ENCODE data around the gene DNAI1. TPM values are rescaled to one million over a fixed set of nuclear protein-coding genes. Genes with fewer than 3 reads are reported as not detected.
"Not testable (repeated sequence)": the region's sequence is repeated elsewhere in the genome, so short reads cannot be mapped to it uniquely, and the experiment has no call there.

The DNAI1 gene
- under 1 TPM in 2 of 10 donors, not detected in 8; 0.23 to 0.30 TPM for polyA plus RNA-seq (ENCODE audit: insufficient read length in 10 of 10)
- long read RNA-seq, donor 1, result 0 reads
- long read RNA-seq, donor 2, result 0 reads
- long read RNA-seq, donor 3, result 0 reads
- long read RNA-seq, donor 4, result 0 reads
- long read RNA-seq, donor 5, result 0 reads
- long read RNA-seq, donor 6, result 0 reads
- long read RNA-seq, donor 7, result 0 reads
- long read RNA-seq, donor 8, partial matches to known transcripts, result 6 of 6 reads
- long read RNA-seq, donor 8, other reads (novel, unspliced or antisense), result 0 of 6 reads
- long read RNA-seq, donor 9, result 0 reads

DNA sequence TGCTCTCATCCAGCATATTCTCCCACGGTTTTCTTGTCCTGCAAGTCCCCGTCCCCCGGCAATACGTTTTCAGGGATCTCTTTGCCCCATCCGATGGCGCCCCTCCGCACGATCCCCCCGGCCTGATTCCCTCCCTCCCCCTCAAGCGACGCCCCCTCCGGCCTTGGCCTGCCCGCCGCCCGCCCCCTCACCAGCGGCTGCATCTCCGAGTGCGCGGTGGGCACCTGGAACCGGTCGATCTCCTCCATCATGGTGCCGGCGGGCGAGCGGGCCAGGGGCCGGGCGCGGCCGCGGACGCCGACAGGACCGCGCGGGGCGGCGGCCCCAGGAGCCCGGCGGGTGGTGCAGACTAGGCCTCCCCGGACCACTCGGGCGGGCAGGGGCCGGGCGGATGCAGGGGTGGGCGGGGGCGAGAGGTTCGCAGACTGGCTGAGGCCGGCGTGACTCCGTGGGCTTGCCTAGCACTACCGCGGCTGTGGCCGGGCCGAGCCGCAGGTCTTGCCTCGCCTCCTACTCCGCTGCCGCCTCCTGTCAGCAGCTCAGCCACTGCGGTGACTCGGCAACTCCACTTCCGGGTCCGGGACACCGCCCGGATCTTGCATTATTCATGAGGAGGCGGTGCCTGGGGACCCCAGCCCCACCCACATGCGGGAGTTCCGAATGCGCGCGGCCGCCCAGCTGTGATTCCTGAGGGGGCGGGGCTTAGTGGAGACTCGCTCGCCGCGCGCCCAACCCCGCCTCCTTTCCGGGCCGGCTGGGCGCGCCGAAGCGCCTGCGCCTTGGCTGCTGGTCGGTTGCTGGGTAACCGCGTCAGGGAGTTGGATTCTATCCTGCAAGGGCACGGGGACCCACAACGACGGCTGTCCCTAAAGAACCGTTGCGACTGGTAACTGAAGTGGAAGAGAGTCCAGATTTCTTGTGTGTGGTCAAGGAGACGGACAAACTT lies at the start of gene DNAI1, which contains the start of gene FAM219A:
Gene DNAI1 (plus strand): TSS at position 793 of the 946 bp plus-strand sequence. CDS start 201 bp downstream, outside the sequence.
Gene FAM219A (minus strand): TSS at position 558 of the 946 bp plus-strand sequence. CDS start 307 bp downstream, at position 251.
- peak; percentile 99 to 100 (median 99) for DNase-seq

DNA sequence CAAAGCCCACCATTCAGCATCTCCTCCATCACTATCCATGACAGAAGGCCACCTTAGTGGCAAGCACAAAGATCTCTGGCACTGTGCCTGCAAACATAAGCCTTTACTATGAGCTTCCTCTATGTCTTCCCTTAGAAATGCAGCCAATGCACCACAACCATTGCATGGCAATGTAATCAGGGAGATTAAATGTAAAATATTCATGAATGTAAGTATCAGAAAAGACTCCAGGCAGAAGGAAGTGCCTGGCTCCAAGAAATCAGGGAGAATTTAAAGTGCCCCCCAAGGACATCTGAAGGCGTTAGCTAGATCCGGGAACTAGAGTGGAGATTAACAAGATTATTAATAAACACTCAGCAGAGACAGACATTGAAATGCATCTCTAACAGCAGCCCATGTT lies 49.5 kb upstream of the DNAI1 start:
- no peak for DNase-seq

- no peak for DNase-seq
These were observed 46.3 kb upstream of the DNAI1 start for GRCh38 chr9:34412336-34412735.

DNA sequence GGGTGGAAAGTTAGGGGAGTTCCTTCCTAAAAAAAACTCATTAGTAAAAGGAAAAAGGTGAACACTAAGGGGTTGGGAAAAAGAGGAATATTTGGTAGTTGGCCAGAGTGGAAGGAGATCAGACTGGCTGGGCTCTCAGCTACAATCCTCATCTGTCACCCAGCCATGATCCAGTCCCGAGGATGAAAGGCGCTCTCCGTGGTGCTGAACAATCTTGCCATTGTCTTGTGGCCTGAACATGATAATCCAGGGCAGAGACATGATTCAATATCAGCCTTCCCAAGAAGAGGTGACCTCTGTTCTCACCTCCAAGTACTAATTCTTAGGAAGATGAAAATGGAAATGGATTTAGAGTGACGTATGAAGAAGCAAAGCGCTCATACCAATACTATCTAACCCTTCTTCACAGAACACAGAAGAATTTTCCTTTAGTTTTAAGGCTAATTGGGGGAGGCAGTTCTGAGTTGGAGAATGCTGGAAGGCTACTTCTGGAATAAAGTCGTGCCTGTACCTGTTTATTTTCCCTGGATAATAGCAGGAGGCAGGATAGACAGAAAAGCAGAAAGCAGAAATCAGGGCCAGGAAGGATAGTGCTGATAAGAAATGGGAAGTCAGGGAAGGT lies 45.3 kb upstream of the DNAI1 start:
- peak; percentile 59 to 77 (median 77) for DNase-seq

DNA sequence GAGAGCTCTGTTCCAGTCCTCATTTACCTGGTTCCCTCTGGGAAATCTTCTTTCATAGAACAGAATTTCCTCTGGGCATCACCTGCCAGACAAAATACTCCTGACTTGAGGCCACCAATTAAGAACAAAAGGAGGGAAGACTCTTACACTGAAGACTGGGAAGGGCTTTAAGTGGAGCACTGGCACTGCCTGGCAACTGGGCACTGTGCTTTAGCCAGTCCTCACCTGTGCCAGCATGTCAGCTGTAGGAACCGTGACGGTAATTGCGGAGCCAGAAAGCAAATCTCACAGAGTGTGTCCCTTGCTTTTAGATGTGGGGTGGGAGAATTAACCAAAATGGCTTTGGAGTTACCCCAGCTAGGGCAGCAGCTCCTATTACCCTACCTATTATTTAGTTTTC lies 40.9 kb upstream of the DNAI1 start:
- no peak for DNase-seq

DNA sequence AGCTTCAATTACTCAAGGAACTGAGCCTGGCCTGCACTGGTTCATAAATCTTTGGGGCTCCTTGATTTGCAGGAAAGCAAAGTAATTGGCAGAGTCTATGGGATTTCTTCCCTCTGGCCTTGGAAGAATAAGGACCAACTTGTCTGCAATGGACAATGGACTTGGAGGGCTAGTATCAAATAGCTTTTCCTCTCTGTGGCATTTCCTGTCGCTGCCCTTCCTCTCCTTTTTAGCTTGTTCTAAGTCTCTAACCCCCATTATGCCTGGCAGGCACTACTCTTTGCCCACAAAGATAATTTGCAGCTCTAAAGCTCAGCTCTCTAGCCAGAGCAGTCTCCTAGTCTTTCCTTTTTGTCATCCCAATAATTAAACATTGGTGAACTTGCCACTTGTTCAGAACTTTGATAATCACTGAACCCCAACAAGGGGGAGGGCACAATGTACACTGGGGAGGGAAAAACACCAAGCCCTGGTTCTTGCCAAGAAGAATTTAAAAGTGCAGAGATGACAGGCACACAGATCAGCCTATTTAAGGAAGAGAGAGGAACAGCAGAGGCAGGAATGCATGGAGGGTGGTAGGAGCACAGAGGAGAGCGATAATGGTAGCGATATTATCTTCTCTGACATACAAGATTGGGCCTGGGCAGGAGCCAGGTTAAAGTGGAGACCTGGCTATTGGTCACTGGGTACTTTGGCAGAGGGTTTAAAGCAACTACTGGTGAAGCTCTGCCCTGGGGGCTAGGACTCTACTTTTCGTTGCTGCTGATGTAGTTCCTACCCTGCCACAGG lies 38.7 kb upstream of the DNAI1 start:
- no peak for DNase-seq

GRCh38 chr9:34426347-34427074 lies 32.1 kb upstream of the DNAI1 start:
- no peak for DNase-seq

- peak in 1 of 3 donors; percentile 15 for DNase-seq
These were observed 30.2 kb upstream of the DNAI1 start for GRCh38 chr9:34428325-34428958.

DNA sequence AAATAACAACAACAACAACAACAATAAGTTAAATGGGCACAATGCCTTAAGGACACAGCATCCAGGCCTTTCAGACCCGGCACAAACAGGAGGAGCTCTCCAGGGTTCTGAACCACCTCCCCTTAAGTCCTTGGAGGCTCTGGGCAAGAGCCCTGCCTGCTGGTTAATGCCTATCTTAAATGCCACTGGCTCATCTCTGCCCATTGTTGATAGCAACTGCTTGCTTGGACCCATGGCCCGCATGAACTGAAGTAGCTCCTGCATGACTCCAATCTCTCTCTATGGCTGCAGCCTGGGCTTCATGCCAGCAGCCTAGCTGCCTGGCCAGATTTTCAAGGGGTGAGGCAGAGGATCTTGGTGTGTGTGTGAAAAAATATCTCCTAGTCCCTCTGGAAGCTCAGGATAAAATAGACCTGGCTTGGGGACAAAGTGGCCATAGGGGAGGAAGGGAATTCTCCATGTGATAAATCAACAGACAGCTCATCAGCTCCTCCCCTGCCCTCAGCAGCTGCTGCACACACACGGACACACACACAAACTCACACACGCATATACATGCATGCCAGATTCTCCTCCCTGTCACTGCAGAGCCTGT lies 27.7 kb upstream of the DNAI1 start:
- peak; percentile 67 to 93 (median 80) for DNase-seq

GRCh38 chr9:34431667-34432066 lies 26.9 kb upstream of the DNAI1 start:
- peak; percentile 10 to 44 (median 11) for DNase-seq

DNA sequence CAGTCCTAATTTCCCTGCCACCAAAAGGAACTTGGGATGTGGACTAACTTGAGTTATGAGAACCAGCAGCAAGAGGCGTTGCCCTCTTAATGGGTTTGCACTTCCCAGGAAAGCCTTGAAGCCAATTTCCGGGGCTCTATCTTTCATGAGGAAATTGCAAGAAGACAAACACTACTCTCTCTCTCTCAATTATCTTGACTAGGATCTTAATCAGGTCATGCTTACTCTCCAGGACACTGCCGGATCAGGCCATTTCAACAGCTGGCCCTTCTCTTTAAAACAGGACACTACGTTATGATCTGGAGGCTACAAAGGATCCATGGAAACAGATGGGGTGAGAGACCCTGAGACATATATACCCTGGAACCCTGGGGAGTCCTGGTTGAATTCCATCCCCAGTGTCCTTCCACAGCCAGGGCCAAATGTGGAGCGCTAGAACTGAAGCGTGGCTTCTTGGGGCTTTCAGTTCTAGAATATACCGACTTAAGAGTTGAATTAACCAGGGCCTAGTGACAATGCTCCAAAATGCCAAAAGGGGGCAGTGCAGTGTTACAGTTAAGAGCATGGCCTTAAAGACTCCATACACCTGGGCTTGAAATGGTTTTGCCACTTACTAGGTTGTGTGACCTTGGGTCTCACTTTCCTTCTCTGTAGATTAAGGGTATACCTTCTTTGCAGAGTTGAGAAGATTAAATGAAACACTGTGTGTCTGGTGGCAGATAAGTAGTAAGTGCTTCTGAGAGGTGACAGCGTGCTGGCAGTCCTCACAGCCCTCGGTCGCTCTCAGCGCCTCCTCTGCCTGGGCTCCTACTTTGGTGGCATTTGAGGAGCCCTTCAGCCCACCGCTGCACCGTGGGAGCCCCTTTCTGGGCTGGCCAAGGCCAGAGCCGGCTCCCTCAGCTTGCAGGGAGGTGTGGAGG lies 21.3 kb upstream of the DNAI1 start:
- peak in 2 of 3 donors; percentile 59 to 76 for DNase-seq

DNA sequence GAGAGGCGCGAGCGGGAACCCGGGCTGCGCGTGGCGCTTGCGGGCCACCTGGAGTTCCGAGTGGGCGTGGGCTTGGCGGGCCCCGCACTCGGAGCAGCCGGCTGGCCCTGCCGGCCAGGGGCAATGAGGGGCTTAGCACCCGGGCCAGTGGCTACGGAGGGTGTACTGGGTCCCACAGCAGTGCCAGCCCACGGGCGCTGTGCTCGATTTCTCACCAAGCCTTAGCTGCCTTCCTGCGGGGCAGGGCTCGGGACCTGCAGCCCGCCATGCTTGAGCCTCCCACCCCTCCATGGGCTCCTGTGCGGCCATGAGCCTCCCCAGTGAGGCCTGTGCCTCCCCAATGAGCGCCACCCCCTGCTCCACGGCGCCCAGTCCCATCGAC lies 20.7 kb upstream of the DNAI1 start:
- not testable (repeated sequence) for DNase-seq

DNA sequence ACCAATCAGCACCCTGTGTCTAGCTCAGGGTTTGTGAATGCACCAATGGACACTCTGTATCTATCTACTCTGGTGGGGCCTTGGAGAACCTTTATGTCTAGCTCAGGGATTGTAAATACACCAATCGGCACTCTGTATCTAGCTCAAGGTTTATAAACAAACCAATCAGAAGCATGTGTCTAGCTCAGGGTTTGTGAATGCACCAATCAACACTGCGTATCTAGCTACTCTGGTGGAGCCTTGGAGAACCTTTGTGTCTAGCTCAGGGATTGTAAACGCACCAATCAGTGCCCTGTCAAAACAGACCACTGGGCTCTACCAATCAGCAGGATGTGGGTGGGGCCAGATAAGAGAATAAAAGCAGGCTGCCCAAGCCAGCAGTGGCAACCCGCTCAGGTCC lies 20.1 kb upstream of the DNAI1 start:
- not testable (repeated sequence) for DNase-seq

- no peak for DNase-seq
These were observed 18.6 kb upstream of the DNAI1 start for GRCh38 chr9:34440017-34440416.

DNA sequence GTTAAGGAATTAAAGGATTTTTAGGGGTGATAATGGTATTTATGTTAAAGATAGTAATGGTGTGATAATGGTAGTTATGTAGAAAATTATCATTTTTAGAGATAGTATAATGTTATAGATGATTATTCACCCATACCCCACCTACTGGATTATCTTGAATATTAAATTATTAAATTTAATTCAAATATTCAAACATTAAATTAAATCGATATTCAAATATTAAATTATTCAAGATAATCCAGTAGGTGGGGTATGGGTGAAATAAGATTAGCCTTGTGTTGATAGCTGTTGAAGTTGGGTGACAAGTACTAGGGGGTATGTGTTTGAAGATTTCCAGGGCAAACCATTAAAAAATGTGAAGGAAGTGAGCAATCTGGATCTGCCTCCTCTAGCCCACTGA lies 15.8 kb upstream of the DNAI1 start:
- DNase-seq, result no peak

- DNase-seq, result no peak
These were observed 15.1 kb upstream of the DNAI1 start for GRCh38 chr9:34443533-34443932.

GRCh38 chr9:34443976-34444375 lies 14.6 kb upstream of the DNAI1 start:
- DNase-seq, result no peak

- DNase-seq, result no peak
These were observed 12.1 kb upstream of the DNAI1 start for GRCh38 chr9:34446468-34446891.

GRCh38 chr9:34446951-34447350 lies 11.7 kb upstream of the DNAI1 start:
- DNase-seq, result no peak
